ENCODE data around the gene FAM222A.
A peak's percentile ranks its signal among the peaks of the same experiment; 100 is the strongest.

FAM222A gene

GRCh38 chr12:109710747-109711595 lies 2.7 kb upstream of the FAM222A start:
- no peak for DNase-seq (ENCODE audit: low read depth in 2 of 2)

GRCh38 chr12:109711596-109712461 lies 1.8 kb upstream of the FAM222A start:
- DNase-seq (ENCODE audit: low read depth in 2 of 2) = no peak

GRCh38 chr12:109714141-109714912 lies 702 bp downstream of the FAM222A start:
- DNase-seq (ENCODE audit: low read depth in 2 of 2) = peak; percentile 19 to 24

GRCh38 chr12:109714913-109715244 lies 1.3 kb downstream of the FAM222A start:
- DNase-seq (ENCODE audit: low read depth in 2 of 2) = no peak

GRCh38 chr12:109715310-109716091 lies 1.9 kb downstream of the FAM222A start:
- DNase-seq (ENCODE audit: low read depth in 2 of 2) = no peak

- no peak for DNase-seq (ENCODE audit: low read depth in 2 of 2)
Measured at GRCh38 chr12:109716092-109716479, 2.5 kb downstream of the FAM222A start.

GRCh38 chr12:109716512-109717389 lies 3.1 kb downstream of the FAM222A start:
- DNase-seq (ENCODE audit: low read depth in 2 of 2) = no peak

GRCh38 chr12:109717390-109718357 lies 4.0 kb downstream of the FAM222A start:
- no peak for DNase-seq (ENCODE audit: low read depth in 2 of 2)

- no peak for DNase-seq (ENCODE audit: low read depth in 2 of 2)
Measured at GRCh38 chr12:109718390-109718789, 4.8 kb downstream of the FAM222A start.

- no peak for DNase-seq (ENCODE audit: low read depth in 2 of 2)
Measured at GRCh38 chr12:109719123-109720022, 5.7 kb downstream of the FAM222A start.

- DNase-seq (ENCODE audit: low read depth in 2 of 2) = no peak
Measured at GRCh38 chr12:109720152-109720856, 6.7 kb downstream of the FAM222A start.

GRCh38 chr12:109720857-109721189 lies 7.2 kb downstream of the FAM222A start:
- no peak for DNase-seq (ENCODE audit: low read depth in 2 of 2)

GRCh38 chr12:109721276-109721675 lies 7.7 kb downstream of the FAM222A start:
- no peak for DNase-seq (ENCODE audit: low read depth in 2 of 2)

GRCh38 chr12:109722022-109722720 lies 8.5 kb downstream of the FAM222A start:
- DNase-seq (ENCODE audit: low read depth in 2 of 2) = no peak

- DNase-seq (ENCODE audit: low read depth in 2 of 2) = no peak
Measured at GRCh38 chr12:109722721-109723094, 9.1 kb downstream of the FAM222A start.

- DNase-seq (ENCODE audit: low read depth in 2 of 2) = no peak
Measured at GRCh38 chr12:109723311-109723881, 9.8 kb downstream of the FAM222A start.

Measured in stimulated activated CD8-positive, alpha-beta memory T cell treated with anti-CD3 and anti-CD28 coated beads, Interleukin-15, amount 100 ng/mL, for 48 hours (primary cell).